HG03469 (cell line): ENCODE measurements around the gene SPP1.

ENCODE experiments used
- ATAC-seq: cut with Tn5 transposase; IDR thresholded peaks from one replicate; pipeline ENCODE4 v1.9.1; 2021; ENCODE audit warnings: mild to moderate bottlenecking, moderate library complexity, moderate number of reproducible peaks; ENCODE audit not compliant: unreplicated experiment

The SPP1 gene

GRCh38 chr4:87950936-87951511 is 24.5 kb upstream of the SPP1 start:
- ATAC-seq: no peak

GRCh38 chr4:87953826-87954225 is 21.7 kb upstream of the SPP1 start:
- no peak for ATAC-seq

- ATAC-seq: no peak
These were observed 19.0 kb upstream of the SPP1 start for GRCh38 chr4:87956501-87956900.

- ATAC-seq: no peak
These were observed 18.5 kb upstream of the SPP1 start for GRCh38 chr4:87957061-87957460.

GRCh38 chr4:87961993-87962392 is 13.5 kb upstream of the SPP1 start:
- no peak for ATAC-seq

GRCh38 chr4:87962398-87963146 is 12.9 kb upstream of the SPP1 start:
- no peak for ATAC-seq

- no peak for ATAC-seq
These were observed 10.0 kb upstream of the SPP1 start for GRCh38 chr4:87965501-87965975.

- ATAC-seq: no peak
These were observed 9.4 kb upstream of the SPP1 start for GRCh38 chr4:87966095-87966496.

- ATAC-seq: no peak
These were observed 8.3 kb upstream of the SPP1 start for GRCh38 chr4:87967193-87967592.

- no peak for ATAC-seq
These were observed 5.4 kb upstream of the SPP1 start for GRCh38 chr4:87970121-87970520.

GRCh38 chr4:87971866-87972265 is 3.6 kb upstream of the SPP1 start:
- ATAC-seq: no peak

- peak; percentile 66 for ATAC-seq
These were observed 2.0 kb upstream of the SPP1 start for GRCh38 chr4:87973283-87974169.

GRCh38 chr4:87974856-87975462 is 555 bp upstream of the SPP1 start:
- ATAC-seq: no peak

GRCh38 chr4:87977521-87978278 is 2.2 kb downstream of the SPP1 start:
- no peak for ATAC-seq

GRCh38 chr4:87978681-87979080 is 3.2 kb downstream of the SPP1 start:
- no peak for ATAC-seq

- no peak for ATAC-seq
These were observed 4.3 kb downstream of the SPP1 start for GRCh38 chr4:87979810-87980209.

GRCh38 chr4:87981486-87981885 is 6.0 kb downstream of the SPP1 start:
- no peak for ATAC-seq

- ATAC-seq: no peak
These were observed 6.5 kb downstream of the SPP1 start for GRCh38 chr4:87982036-87982435.

GRCh38 chr4:87982446-87983010 is 7.0 kb downstream of the SPP1 start:
- no peak for ATAC-seq

GRCh38 chr4:87983996-87984395 is 8.5 kb downstream of the SPP1 start:
- ATAC-seq: no peak
